ENCODE results near the gene RER1.

Gene RER1

GRCh38 chr1:2391041-2391930, at the start of gene RER1, which contains the start of gene MORN1:
TSS of gene RER1 (plus strand) at chr1:2391841. CDS start at chr1:2395791, 3,950 bp downstream.
TSS of gene MORN1 (minus strand) at chr1:2391554. CDS start at chr1:2391533, 21 bp downstream.
- peak; percentile 99 for DNase-seq

GRCh38 chr1:2342384-2343022, 49.1 kb upstream of the RER1 start:
- DNase-seq = no peak

- no peak for DNase-seq
Measured at GRCh38 chr1:2343023-2343935, 48.4 kb upstream of the RER1 start.

GRCh38 chr1:2344121-2344681, 47.4 kb upstream of the RER1 start:
- DNase-seq = no peak

- no peak for DNase-seq
Measured at GRCh38 chr1:2344744-2345296, 46.8 kb upstream of the RER1 start.

GRCh38 chr1:2345297-2346075, 46.2 kb upstream of the RER1 start:
- DNase-seq = no peak

- no peak for DNase-seq
Measured at GRCh38 chr1:2346691-2347408, 44.8 kb upstream of the RER1 start.

- DNase-seq = no peak
Measured at GRCh38 chr1:2347409-2347785, 44.2 kb upstream of the RER1 start.

GRCh38 chr1:2347896-2348295, 43.7 kb upstream of the RER1 start:
- no peak for DNase-seq

- DNase-seq = no peak
Measured at GRCh38 chr1:2348346-2349325, 43.0 kb upstream of the RER1 start.

- DNase-seq = no peak
Measured at GRCh38 chr1:2349806-2350205, 41.8 kb upstream of the RER1 start.

- DNase-seq = no peak
Measured at GRCh38 chr1:2350501-2350900, 41.1 kb upstream of the RER1 start.

- DNase-seq = no peak
Measured at GRCh38 chr1:2350911-2351655, 40.6 kb upstream of the RER1 start.

GRCh38 chr1:2351723-2352122, 39.9 kb upstream of the RER1 start:
- DNase-seq = no peak

GRCh38 chr1:2352341-2352896, 39.2 kb upstream of the RER1 start:
- DNase-seq = no peak

GRCh38 chr1:2352897-2353550, 38.6 kb upstream of the RER1 start:
- no peak for DNase-seq

GRCh38 chr1:2353551-2354438, 37.8 kb upstream of the RER1 start:
- no peak for DNase-seq

All from activated effector memory CD4-positive, alpha-beta T cell treated with Interleukin-2 at 50 U/mL for 16 hours (primary cell).